GM12892 (cell line): ENCODE measurements around the gene C1orf210.

Source experiments
- POLR2A ChIP-seq: IDR thresholded peaks from 2 replicates; pipeline ENCODE4 v1.6.1; 2011; ENCODE audit warnings: low read depth, low read length, control low read depth
- POLR2AphosphoS5 ChIP-seq: IDR thresholded peaks from 2 replicates; pipeline ENCODE4 v1.6.1; 2011; ENCODE audit warnings: low read depth, low read length, control low read depth

- TF ChIP-seq POLR2A (no peak), POLR2AphosphoS5 (no peak)
Measured at GRCh38 chr1:43250351-43250761, 35.0 kb downstream of the C1orf210 start.
